DMS153 treated with DMSO at 0.1 percent for 48 hours (cell line): Measurements from ENCODE around the gene ATP6V1G2.

Source experiments
- DNase-seq: peaks from one replicate; lab custom pipeline; 2025; ENCODE audit not compliant: unreplicated experiment; lab: John Stamatoyannopoulos, UW

ATP6V1G2 gene

DNA sequence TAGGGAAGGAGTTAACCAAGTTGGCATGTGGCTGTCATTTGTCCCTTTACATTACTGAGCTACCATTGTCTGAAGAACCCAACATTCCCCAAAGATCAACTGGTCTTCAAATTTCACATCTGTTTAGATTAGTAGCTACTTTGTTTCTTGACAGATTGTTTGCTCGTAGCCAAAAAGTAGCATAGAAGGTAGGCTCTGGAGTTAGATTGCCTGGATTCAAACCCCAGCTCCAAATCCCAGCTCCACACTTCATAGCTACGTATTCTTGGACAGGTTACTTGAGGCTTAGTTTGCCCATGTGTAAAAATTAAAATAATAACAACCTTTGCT, 2.1 kb upstream of the ATP6V1G2 start:
- DNase-seq = no peak

GRCh38 chr6:31547727-31548543, 1.5 kb upstream of the ATP6V1G2 start:
- DNase-seq = no peak

DNA sequence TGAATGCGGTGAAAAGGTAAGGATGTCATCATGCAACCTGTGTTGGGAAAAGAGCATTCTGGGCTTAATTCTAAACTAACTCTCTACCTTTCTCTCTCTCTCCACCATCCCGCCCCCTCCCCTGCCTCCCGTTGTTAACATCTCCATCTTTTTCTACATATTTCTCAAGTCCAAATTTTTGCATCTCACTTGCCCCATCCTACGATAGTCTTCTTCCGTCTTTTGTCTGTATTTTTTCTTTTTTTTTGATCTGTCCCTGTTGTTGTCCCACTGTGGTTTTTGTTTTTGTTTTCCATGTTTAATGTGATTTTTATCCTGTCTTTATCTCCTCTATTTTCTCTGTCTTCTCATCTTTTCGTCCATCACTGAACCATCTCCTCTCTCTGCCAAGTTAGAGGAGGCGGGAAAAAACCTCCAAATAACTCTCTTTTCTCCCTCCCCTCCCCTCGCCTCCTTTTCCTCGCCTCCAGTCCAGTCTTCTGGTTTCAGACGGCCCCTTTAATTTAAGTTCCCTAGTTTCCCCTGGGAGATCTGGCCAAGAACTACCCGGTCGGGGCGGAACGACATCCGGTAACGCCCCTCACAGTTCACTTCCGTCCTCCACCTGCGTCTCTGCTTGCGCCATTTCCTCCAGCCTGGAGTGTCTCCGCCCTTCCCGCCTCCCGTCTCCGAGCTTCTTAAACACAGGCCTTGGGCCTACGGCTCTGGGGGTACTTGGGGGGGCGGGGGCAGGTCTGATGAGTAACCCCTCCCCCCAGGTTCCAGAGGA, 734 bp upstream of the ATP6V1G2 start, which contains the start of gene NFKBIL1:
Gene NFKBIL1, plus strand, starts transcription at position 651 of the 769 bp plus-strand sequence. Its CDS starts 87 bp downstream, at position 738.
- peak; percentile 95 for DNase-seq

- DNase-seq = no peak
Measured at GRCh38 chr6:31545291-31545690, 1.1 kb downstream of the ATP6V1G2 start.

- DNase-seq = no peak
Measured at GRCh38 chr6:31544676-31545075, 1.7 kb downstream of the ATP6V1G2 start.

- no peak for DNase-seq
Measured at GRCh38 chr6:31543639-31544038, 2.8 kb downstream of the ATP6V1G2 start.

GRCh38 chr6:31541658-31542521, 4.5 kb downstream of the ATP6V1G2 start, which contains the start of gene DDX39B:
Gene DDX39B (minus strand): TSS chr6:31542003. CDS start chr6:31540532, 1,471 bp downstream.
- peak; percentile 97 for DNase-seq

DNA sequence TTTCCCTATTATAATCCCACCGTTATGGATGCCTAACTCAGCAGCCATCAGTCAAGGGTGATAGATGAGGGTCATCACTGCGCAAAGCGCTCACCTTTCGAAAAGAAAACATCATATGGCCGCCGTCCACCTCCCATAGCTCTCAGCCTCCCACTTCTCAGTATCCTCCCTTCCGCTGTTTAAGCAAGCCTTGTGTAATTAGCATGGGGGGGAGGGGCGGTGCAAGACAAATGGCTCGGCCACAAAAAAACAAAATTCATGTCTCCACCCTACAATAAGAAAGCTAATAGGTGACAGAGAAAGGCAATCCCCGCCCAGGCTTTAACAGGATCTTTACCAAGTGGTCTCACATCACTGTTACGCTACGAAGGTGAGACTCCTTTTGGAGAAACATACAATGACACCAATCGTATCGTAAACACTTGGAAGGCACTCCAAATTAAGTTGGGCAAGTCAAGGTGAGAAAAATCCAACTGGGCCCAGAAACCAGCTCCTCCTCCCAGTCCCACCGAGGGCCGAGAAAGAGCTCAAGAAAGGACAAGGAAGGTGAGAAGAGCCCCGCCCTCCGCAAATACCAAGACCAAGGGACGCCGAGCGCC, 5.2 kb downstream of the ATP6V1G2 start:
- DNase-seq = peak; percentile 42

GRCh38 chr6:31540640-31541039, 5.8 kb downstream of the ATP6V1G2 start:
- no peak for DNase-seq

GRCh38 chr6:31538805-31539400, 7.5 kb downstream of the ATP6V1G2 start:
- DNase-seq = no peak

GRCh38 chr6:31535538-31536324, 10.7 kb downstream of the ATP6V1G2 start:
- DNase-seq = no peak

- DNase-seq = no peak
Measured at GRCh38 chr6:31534521-31535040, 11.8 kb downstream of the ATP6V1G2 start.

- no peak for DNase-seq
Measured at GRCh38 chr6:31534011-31534410, 12.4 kb downstream of the ATP6V1G2 start.

- no peak for DNase-seq
Measured at GRCh38 chr6:31533455-31533841, 13.0 kb downstream of the ATP6V1G2 start.

DNA sequence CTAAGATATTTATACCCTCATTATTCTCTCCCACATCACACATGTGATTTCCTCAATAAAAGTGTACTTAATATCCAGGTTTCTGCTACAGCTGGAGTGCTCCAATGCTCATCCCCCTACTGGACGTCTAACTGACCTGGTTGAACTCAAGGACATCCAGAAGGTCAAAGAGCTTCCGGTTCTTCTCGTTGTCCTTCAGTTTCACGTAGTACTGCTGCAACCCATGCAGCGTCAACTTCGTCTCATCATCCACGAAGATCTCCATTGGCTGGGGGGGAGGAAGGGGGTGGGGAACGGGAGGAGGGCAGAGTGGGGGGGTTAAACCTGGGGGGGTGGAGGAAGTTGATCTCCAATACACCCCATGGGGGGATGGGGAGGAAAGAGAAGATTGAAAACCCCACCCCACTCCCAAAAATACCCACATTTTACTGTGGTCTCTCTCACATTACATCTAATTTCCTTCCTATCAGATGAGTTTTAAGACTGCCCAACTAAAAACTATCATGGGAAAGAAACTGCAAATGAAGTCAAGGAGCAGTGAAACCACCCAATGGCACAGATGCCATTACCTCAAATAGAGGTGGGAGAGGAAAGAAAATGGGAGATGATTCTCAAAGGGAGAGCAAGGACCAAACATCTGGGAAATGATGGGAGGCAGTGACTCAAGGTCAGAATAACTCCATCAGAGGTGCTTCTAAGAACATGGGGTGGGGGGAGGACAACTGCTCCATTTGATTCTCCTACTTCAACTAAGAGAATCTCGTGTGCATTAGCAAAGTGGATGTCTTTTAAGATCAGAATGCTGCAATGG, 13.6 kb downstream of the ATP6V1G2 start:
- no peak for DNase-seq

DNA sequence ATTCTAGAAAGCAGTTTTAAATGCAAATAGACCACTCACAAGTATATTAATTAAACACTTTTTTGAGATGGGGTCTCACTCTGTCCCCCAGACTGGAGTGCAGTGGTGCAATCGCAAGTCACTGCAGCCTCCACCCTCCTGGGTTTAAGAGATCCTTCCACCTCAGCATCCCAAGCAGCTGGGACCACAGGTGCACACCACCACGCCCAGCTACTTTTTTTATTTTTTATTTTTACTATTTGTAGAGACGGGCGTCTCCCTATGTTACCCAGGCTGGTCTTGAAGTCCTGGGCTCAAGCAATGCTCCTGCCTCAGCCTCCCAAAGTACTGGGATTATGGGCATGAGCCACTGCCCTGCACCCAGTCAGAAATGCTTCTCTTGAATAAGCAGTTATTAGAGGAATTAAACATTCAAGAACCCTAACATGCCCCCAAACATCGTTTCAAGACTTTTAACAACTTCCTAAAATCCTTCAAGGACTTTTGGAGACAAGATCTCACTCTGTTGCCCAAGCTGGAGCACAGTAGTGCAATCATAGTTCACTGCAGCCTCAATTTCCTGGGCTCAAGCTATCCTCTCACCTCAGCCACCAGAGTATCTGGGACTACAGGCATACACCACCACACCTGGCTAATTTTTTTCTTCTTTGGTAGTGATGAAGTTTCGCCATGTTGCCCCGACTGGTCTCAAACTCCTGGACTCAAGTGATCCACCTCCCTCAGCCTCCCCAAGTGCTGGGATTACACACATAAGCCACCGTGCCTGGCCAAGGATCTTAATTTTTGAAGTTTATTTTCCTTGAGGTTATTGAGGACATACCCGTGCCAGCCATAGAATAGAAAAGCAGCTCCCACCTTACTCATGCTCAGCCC, 14.4 kb downstream of the ATP6V1G2 start:
- no peak for DNase-seq

DNA sequence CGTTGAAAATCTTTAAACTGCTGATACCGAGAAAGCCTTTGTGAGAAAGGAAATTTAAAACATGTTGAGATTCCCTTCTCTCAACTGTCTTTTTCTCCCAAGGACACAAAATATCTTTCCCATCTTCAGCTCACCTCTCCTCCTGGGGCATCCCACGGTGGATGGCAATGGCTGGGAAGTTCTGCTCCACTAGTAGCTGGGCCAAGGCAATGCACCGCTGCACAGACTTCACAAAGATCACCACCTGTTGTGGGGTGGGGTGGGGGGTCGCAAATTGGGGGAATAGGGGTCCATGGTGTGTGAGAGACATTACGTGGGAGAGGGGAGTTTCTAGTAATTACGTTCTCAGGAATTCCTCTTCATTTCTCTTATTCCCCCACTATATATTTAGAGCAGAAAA, 15.2 kb downstream of the ATP6V1G2 start:
- no peak for DNase-seq

GRCh38 chr6:31530659-31531058, 15.7 kb downstream of the ATP6V1G2 start:
- no peak for DNase-seq
